PC-9 (cell line): ENCODE results near the gene ANKRD36. TPM values are rescaled to one million over a fixed set of nuclear protein-coding genes. Genes with fewer than 3 reads are reported as not detected.
A peak's percentile ranks its signal among the peaks of the same experiment; 100 is the strongest.
"Not testable (repeated sequence)": the region's sequence is repeated elsewhere in the genome, so short reads cannot be mapped to it uniquely, and the experiment has no call there.

ENCODE experiments used
- BruUV-seq: library from RNA; stranded (reverse); fragments of 400-500 nt; replicated peaks from 2 replicates; lab custom pipeline; 2021; lab: Mats Ljungman, UMichigan
- CTCF ChIA-PET: fragments of 300-600 bp; sonication (Branson Sonifier 250); formaldehyde crosslinking; loops from one replicate; lab custom pipeline; 2022; ENCODE audit warnings: antibody characterized with exemption; lab: Charles Lee
- POLR2A ChIA-PET: fragments of 300-600 bp; sonication (Branson Sonifier 250); formaldehyde crosslinking; loops from one replicate; lab custom pipeline; 2022; ENCODE audit warnings: antibody characterized with exemption; ENCODE audit not compliant: unreplicated experiment; lab: Charles Lee
- DNase-seq, 2 experiments: peaks; one replicate each; pipeline versions ENCODE4 v3.0.0 to v3.0.0-alpha.2; 2015 to 2022; ENCODE audit warnings: mixed read lengths in 1 of 2
- H2AFZ ChIP-seq: fragments of 200-600 bp; sonication (generic); 2 replicates; pipeline ENCODE4 v1.8.1; 2017; ENCODE audit warnings: antibody characterized with exemption
- H3F3A ChIP-seq: fragments of 200-600 bp; sonication (generic); 2 replicates; pipeline ENCODE4 v1.8.1; 2017; ENCODE audit warnings: antibody characterized with exemption, mild to moderate bottlenecking, low read depth; ENCODE audit not compliant: insufficient read depth
- H3K27ac ChIP-seq: fragments of 200-600 bp; sonication (generic); 2 replicates; pipeline ENCODE4 v1.6.1; 2016; ENCODE audit warnings: mixed run types
- H3K27me3 ChIP-seq: fragments of 200-600 bp; sonication (generic); 2 replicates; pipeline ENCODE4 v1.6.1; 2016; ENCODE audit warnings: low read depth, mixed run types; ENCODE audit not compliant: insufficient read depth
- H3K36me3 ChIP-seq: fragments of 200-600 bp; sonication (generic); 2 replicates; pipeline ENCODE4 v1.6.1; 2016; ENCODE audit warnings: low read depth, mixed run types
- H3K4me1 ChIP-seq: fragments of 200-600 bp; sonication (generic); replicated peaks from 2 replicates; pipeline ENCODE4 v1.6.1; 2016; ENCODE audit warnings: mixed run types; ENCODE audit not compliant: insufficient read depth
- H3K4me2 ChIP-seq: fragments of 200-600 bp; sonication (generic); 2 replicates; pipeline ENCODE4 v1.6.1; 2017; ENCODE audit warnings: mixed run types
- H3K4me3 ChIP-seq: fragments of 200-600 bp; sonication (generic); 2 replicates; pipeline ENCODE4 v1.6.1; 2016; ENCODE audit warnings: mixed run types
- H3K79me2 ChIP-seq: fragments of 200-600 bp; sonication (generic); 2 replicates; pipeline ENCODE4 v1.6.1; 2017; ENCODE audit warnings: low read depth, mixed run types
- H3K9me2 ChIP-seq: fragments of 200-600 bp; sonication (generic); 2 replicates; pipeline ENCODE4 v1.8.1; 2017; ENCODE audit warnings: mild to moderate bottlenecking; ENCODE audit not compliant: insufficient read depth
- H3K9me3 ChIP-seq: fragments of 200-600 bp; sonication (generic); 2 replicates; pipeline ENCODE4 v1.8.1; 2016; ENCODE audit warnings: low read depth; ENCODE audit not compliant: insufficient read depth
- H4K20me1 ChIP-seq: fragments of 200-600 bp; sonication (generic); 2 replicates; pipeline ENCODE4 v1.8.1; 2017; ENCODE audit not compliant: insufficient read depth
- intact Hi-C: fragments of 100-400 bp; cut with micrococcal nuclease; formaldehyde crosslinking; loops from one replicate; pipeline ENCODE4 v1.10.0; 2022; ENCODE audit not compliant: unreplicated experiment
- total RNA-seq: library from RNA; stranded (reverse); gene quantifications from 2 replicates; pipeline ENCODE4 v1.2.3, GENCODE V29; 2021
- TF ChIP-seq, protein P1 (sequence below): fragments of 200-600 bp; sonication (generic); conservative IDR thresholded peaks from 2 replicates; pipeline ENCODE4 v1.6.1; 2017; ENCODE audit warnings: mixed run types, antibody characterized with exemption, mild to moderate bottlenecking, moderate library complexity

Gene ANKRD36
- total RNA-seq, 1 experiment from 2014 or later: 26.9 TPM

DNA sequence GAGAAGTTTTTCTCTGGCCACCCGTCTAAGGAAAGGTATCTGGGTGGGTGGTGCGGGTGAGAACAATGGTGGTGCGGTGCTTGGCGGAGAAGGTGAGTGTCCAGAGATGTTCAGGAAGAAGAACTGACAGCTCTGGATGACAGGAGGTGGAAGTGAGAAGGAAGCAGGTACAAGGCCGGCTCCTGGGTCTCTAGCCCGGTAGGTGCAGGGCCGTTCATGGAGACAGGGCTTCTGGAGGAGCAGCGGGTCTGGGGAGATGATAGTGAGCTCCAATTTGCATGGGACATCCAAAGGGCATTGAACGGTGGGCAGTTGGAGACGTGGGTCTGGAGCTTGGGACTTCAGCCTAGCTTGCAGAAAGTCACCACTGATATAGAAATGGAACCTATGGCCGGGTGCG, 17.3 kb upstream of the ANKRD36 start:
- no peaks in the 10 kb centered on the region for H3K79me2 ChIP-seq
- ChIA-PET CTCF (no interaction called here), POLR2A (no interaction called here)
- H3K4me2 ChIP-seq: peak overlapping the region; percentile 79
- H2AFZ ChIP-seq: no peak overlapping the region; the same call in 1 of the 2 replicates
- no peaks in the 10 kb centered on the region for H3K9me2 ChIP-seq
- H3K4me3 ChIP-seq: peak overlapping the region; percentile 60
- H3K9me3 ChIP-seq: no peaks in the 10 kb centered on the region
- H3K4me1 ChIP-seq: peaks cover 13% of the 10 kb centered on the region
- no peak for DNase-seq
- peaks cover 5% of the 10 kb centered on the region; the same call in 1 of the 2 replicates for H3K27me3 ChIP-seq
- H3F3A ChIP-seq: no peaks in the 10 kb centered on the region
- H3K36me3 ChIP-seq: no peaks in the 10 kb centered on the region
- intact Hi-C loops: no loop called here
- TF ChIP-seq, protein P1, sequence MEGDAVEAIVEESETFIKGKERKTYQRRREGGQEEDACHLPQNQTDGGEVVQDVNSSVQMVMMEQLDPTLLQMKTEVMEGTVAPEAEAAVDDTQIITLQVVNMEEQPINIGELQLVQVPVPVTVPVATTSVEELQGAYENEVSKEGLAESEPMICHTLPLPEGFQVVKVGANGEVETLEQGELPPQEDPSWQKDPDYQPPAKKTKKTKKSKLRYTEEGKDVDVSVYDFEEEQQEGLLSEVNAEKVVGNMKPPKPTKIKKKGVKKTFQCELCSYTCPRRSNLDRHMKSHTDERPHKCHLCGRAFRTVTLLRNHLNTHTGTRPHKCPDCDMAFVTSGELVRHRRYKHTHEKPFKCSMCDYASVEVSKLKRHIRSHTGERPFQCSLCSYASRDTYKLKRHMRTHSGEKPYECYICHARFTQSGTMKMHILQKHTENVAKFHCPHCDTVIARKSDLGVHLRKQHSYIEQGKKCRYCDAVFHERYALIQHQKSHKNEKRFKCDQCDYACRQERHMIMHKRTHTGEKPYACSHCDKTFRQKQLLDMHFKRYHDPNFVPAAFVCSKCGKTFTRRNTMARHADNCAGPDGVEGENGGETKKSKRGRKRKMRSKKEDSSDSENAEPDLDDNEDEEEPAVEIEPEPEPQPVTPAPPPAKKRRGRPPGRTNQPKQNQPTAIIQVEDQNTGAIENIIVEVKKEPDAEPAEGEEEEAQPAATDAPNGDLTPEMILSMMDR: no peak
- BruUV-seq: no TSS peak
- no peak overlapping the region for H3K27ac ChIP-seq
- H4K20me1 ChIP-seq: no peaks in the 10 kb centered on the region

DNA sequence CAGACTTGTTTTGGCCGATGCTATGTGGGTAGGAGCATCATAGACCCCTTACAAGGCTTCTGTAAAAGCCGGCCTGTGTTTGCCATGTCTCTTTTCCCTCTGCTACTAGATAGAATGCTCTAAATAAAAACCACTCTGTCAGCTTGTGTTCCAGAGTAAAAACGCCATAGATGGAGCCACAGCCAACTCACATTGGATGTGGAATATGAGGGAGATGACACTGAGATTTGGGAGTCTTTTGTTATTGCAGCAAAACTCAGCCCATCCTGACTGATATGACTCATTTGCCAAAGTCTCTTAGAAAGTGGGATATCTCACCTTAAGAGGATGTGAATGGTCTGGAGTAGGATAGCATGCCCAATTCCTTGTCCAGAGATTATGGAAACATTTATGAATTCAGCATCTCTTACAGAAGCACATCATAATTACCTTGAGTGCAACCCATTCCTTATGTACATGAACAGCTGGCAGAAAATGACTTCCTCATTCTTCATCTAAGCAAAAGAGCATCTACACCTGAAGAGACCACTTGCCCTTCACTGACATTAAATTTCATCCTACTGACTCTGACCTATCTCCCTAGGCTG, 14.1 kb upstream of the ANKRD36 start:
- not testable (repeated sequence) for BruUV-seq, H3K9me3 ChIP-seq, H3K4me3 ChIP-seq

DNA sequence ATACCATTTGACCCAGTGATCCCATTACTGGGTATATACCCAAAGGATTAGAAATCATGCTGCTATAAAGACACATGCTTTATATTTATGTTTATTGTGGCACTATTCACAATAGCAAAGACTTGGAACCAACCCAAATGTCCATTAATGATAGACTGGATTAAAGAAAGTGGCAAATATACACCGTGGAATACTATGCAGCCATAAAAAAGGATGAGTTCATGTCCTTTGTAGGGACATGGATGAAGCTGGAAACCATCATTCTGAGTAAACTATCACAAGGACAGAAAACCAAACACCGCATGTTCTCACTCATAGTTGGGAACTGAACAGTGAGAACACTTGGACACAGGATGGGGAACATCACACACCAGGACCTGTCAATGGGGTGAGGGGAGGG, 6.1 kb upstream of the ANKRD36 start:
- H3K9me2 ChIP-seq, H3K79me2 ChIP-seq, H3K4me2 ChIP-seq, intact Hi-C loops, H3K36me3 ChIP-seq, H3K9me3 ChIP-seq, POLR2A ChIA-PET, H2AFZ ChIP-seq, BruUV-seq, H4K20me1 ChIP-seq, CTCF ChIA-PET, H3K4me1 ChIP-seq, H3F3A ChIP-seq, DNase-seq, H3K27ac ChIP-seq, H3K4me3 ChIP-seq: not testable (repeated sequence)
- peaks cover 64% of the 10 kb centered on the region for H3K27me3 ChIP-seq

More for the DNA sequence above, 14.1 kb upstream of the ANKRD36 start:
- H4K20me1 ChIP-seq, H3K36me3 ChIP-seq, H3K4me1 ChIP-seq, POLR2A ChIA-PET, H3F3A ChIP-seq, H3K79me2 ChIP-seq, H2AFZ ChIP-seq, H3K4me2 ChIP-seq, H3K27ac ChIP-seq, DNase-seq, H3K9me2 ChIP-seq, intact Hi-C loops: not testable (repeated sequence)
- peaks cover 24% of the 10 kb centered on the region for H3K27me3 ChIP-seq
- CTCF ChIA-PET: interaction anchor here (0.7 kb wide), 1 partner anchor 13 kb away, joined by 14 read pairs; no protein-coding TSS in a partner anchor

DNA sequence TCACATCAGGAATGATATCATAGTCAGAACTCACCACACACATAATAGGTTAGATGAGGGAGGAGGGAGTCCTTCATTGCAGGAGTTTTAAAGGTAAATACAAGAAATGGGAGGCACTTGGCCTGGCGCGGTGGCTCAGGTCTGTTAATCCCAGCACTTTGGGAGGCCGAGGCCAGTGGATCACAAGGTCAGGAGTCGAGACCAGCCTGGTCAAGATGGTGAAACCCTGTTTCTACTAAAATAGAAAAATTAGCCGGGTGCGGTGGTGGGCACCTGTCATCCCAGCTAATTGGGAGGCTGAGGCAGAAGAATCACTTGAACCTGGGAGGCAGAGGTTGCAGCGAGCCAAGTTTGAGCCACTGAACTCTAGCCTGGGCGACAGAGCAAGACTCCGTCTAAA, 1.7 kb upstream of the ANKRD36 start:
- H3K4me2 ChIP-seq, BruUV-seq, H3K79me2 ChIP-seq, H3K9me3 ChIP-seq, DNase-seq, H3F3A ChIP-seq, H3K36me3 ChIP-seq, CTCF ChIA-PET, H4K20me1 ChIP-seq, H3K4me3 ChIP-seq, H3K27ac ChIP-seq, H3K4me1 ChIP-seq, POLR2A ChIA-PET, H2AFZ ChIP-seq, H3K9me2 ChIP-seq: not testable (repeated sequence)
- intact Hi-C loops: loop anchor here (10.0 kb wide), 1 partner anchor 96 kb away; no protein-coding TSS in a partner anchor
- H3K27me3 ChIP-seq: peaks cover 38% of the 10 kb centered on the region
